Liver (tissue), 3 donors: ENCODE measurements around the gene SCN9A.

Experiments used
- ATF3 ChIP-seq: IDR thresholded peaks from 2 replicates; pipeline ENCODE4 v1.6.1; 2016; ENCODE audit warnings: antibody characterized with exemption
- CTCF ChIP-seq: fragments of 150-350 bp; IDR thresholded peaks from 2 replicates; pipeline ENCODE4 v1.5.1; 2017; ENCODE audit warnings: improper control_type of control experiment, low read depth, low read length; ENCODE audit not compliant: missing input control
- EGR1 ChIP-seq, 2 donors: IDR thresholded peaks; 2 replicates each; pipeline ENCODE4 v1.6.1; 2016 to 2018; ENCODE audit warnings: antibody characterized with exemption in 2 of 2, low read depth in 2 of 2
- HNF4G ChIP-seq: IDR thresholded peaks from 2 replicates; pipeline ENCODE4 v1.6.1; 2016; ENCODE audit warnings: antibody characterized with exemption
- MAX ChIP-seq: IDR thresholded peaks from 2 replicates; pipeline ENCODE4 v1.6.1; 2016; ENCODE audit warnings: antibody characterized with exemption
- TAF1 ChIP-seq: conservative IDR thresholded peaks from 2 replicates; pipeline ENCODE4 v1.6.1; 2016; ENCODE audit warnings: antibody characterized with exemption, mild to moderate bottlenecking
- YY1 ChIP-seq: IDR thresholded peaks from 2 replicates; pipeline ENCODE4 v1.6.1; 2016; ENCODE audit warnings: antibody characterized with exemption, mild to moderate bottlenecking
- donor health status: healthy.
- donor health status: healthy.

- no peak for TF ChIP-seq ATF3
- no peak for TF ChIP-seq CTCF
- no peak for TF ChIP-seq MAX
- no peak for TF ChIP-seq HNF4G
- TF ChIP-seq YY1, result no peak
- no peak for TF ChIP-seq EGR1 (IDR thresholded peaks at IDR 0.05; ENCODE audit: low read depth in 2 of 2)
- no peak for TF ChIP-seq TAF1
Measured at GRCh38 chr2:166418853-166419615, 43.3 kb upstream of the SCN9A start.
